GM11168 (cell line): Measurements from ENCODE around the gene DNMT3A.

Source experiments
- in situ Hi-C: fragments of 300-500 bp; cut with MboI; formaldehyde crosslinking; loops from one replicate; pipeline ENCODE4 v1.12.0; 2022; ENCODE audit warnings: low sequenced_read_pairs; ENCODE audit not compliant: unreplicated experiment

Gene DNMT3A

DNA sequence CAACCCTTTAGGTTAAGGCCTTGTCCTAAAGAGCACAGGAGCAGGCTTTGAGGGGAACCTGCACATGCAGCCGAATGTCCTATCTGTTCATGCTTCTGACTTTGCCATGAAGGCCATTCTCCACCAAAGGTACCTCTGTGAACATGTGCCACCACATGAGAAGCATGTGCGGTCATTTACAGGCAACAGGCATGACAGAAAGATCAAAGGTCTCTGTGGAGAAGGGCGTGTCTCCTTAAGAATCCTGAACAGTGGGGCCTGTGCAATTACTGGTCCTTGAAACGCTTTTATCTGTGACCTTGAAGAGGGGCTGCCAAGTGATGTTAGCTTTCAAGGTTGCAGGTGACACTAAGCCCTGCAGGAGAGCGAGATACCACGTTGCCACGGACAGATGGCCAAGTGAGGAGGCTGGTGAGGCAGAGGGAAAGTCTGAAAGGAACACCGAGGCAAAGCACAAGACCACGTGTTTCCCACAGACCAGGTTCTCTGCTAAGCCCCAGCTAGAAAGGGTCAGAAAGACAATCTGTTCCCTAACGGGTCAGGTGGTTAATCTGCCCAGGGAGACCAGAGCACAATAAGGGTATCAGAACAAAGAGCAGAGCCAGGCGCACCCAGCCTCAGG lies 153.9 kb downstream of the DNMT3A start:
- in situ Hi-C loops: no loop called here

- in situ Hi-C loops: no loop called here
These were observed 157.5 kb downstream of the DNMT3A start for GRCh38 chr2:25184254-25184653.

GRCh38 chr2:25178976-25179375 lies 162.7 kb downstream of the DNMT3A start:
- in situ Hi-C loops: no loop called here
